Stimulated activated CD4-positive, alpha-beta T cell treated with anti-CD3 and anti-CD28 coated beads, Interleukin-1b, Interleukin-23, amount 100 ng/mL, for 24 hours (primary cell): Measurements from ENCODE around the gene AP3B1.

Experiments used
- DNase-seq, 4 experiments: peaks; one replicate each; pipeline ENCODE4 v3.0.0-alpha.2; 2020; ENCODE audit warnings: low read depth in 4 of 4, low spot score in 1 of 4

The AP3B1 gene

GRCh38 chr5:78294248-78295034 is at the start of gene AP3B1:
TSS of gene AP3B1 (minus strand) at chr5:78294698. CDS start at chr5:78294579, 119 bp downstream.
- peak; percentile 90 to 96 (median 95) for DNase-seq

- no peak for DNase-seq
Observed at GRCh38 chr5:78341440-78341839, 46.9 kb upstream of the AP3B1 start.

- DNase-seq = no peak
Observed at GRCh38 chr5:78339617-78340436, 45.3 kb upstream of the AP3B1 start.

GRCh38 chr5:78336698-78337097 is 42.2 kb upstream of the AP3B1 start:
- no peak for DNase-seq

- DNase-seq = no peak
Observed at GRCh38 chr5:78335976-78336375, 41.5 kb upstream of the AP3B1 start.

DNA sequence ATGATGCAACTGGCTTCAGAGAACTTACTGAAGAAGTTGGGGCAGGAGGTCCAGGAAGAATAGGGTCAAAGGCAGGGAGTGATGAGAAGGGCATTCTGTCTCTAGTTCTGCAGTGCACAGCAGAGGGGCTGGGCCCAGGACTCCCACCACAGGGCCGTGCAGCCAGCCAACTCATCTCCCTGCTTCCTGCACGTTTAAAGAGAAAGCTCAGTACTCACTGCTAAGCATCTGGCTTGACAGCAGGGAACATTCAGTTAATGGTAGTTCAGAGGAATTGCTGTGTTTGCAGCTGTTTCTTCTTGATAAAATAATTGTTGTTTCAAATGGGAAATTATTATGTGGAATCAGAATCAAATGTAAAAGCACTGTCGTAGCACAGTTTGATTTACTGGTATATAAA is 40.3 kb upstream of the AP3B1 start:
- no peak for DNase-seq

DNA sequence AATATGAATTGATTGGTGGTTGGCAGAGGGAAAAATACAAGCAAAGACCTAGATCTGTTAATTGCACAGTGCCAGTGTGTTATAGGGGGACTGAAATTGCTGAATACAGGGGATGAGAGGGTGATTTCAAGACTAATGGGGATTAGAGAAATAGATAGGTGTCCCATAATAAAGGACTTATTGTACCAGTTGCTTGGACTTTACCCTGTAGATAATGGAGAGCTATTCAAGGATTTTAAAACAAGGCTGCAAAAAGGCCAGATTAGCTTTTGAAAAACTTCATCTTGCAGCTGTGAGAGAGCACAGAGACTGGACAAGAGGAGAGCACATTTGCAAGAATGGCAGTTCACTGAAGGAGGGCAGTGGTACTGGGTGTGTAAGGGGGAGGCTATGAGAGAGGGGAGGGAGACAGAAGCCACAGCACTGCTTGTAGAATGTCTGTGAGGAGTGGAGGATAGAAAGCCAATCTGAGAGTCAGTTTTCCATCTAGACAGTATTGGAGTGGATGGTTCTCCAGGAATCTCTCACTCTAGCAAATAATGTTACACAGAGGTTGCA is 37.1 kb upstream of the AP3B1 start:
- DNase-seq = no peak

- no peak for DNase-seq
Observed at GRCh38 chr5:78328585-78329173, 34.2 kb upstream of the AP3B1 start.

DNA sequence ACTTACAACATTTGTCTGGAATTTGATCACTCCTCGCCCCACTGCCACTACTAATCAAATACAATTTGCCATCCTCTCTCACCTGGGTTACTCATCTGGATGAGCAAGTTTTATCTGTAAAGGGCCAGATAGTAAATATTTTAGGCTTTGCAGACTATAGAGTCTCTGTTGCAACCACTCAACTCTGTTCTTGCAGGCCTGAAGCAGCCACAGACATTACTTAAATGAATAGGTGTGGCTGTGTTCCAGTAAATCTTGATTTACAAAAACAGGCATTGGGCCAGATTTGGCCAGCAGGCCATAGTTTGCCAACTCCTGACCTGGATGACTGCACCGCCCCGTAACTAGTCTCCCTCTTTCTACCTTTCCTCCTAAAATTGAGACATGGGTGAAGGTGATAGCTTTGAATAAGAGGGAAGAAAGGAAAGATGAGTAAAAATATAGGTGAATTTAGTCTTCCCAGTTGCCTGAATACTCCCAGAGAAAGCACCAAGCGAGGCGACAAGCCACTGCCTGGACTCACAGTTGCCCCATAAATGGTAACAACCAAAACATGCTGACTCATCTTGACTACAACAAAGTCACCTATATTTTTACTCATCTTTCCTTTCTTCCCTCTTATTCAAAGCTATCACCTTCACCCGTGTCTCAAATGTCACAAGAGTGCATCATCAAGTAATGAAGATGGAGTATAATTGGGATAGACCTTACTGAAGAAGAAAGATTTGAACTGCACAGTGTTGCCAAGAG is 33.4 kb upstream of the AP3B1 start:
- DNase-seq = no peak

DNA sequence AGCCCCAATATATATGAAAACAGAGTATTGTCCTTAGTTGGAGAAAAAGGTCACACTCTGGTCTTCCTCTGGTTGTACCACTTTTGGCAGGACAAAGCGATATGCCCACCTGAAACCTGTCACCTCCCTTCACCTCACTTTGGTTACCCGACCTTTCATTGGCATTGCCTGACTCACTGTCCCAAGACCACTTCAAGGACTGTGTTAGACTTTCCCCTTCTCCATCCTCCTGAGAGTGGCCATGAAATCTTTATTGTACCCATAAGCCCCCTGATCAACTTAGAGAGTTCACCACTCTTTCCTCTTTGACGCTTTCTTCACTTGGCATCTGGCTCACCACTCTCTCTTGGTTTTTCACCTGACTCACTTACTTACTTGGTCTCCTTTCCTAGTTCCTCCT is 32.4 kb upstream of the AP3B1 start:
- no peak for DNase-seq

DNA sequence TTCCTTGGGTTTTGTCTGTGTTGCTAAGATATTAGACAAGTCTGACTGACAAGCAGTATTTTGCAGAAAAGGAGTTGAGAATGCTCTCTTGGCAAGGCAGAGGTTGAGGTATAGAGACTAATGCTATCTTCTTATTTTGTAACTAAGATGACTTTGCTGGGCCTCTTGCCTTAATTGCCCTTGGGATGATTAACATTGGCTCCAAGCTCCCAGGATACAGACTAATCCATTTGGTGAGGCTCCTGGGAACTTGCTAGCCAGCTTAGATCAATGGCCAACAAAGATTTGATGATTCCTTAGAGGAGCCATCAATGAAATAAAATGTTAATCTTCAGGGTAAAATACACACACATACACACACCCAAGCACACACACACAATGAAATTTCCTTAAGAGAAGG is 28.7 kb upstream of the AP3B1 start:
- no peak for DNase-seq

DNA sequence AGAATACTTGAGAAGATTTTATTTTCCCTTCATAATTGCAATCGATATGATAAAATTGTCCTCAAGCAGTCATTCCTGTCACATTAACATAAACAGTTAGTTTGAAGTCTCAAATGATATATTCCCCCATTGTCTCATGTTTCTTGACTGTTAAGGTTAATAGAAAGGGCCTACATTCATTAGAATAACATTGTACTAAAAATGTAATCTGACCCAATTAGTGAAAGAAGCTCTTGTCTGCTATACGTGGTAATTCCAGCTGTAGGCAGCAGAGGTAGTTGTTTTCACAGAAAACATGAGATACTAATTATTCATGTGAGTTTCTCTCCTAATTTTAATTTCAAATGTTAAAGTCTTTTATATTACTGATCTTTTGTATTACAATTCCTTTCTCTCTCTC is 25.9 kb upstream of the AP3B1 start:
- no peak for DNase-seq

GRCh38 chr5:78318337-78318736 is 23.8 kb upstream of the AP3B1 start:
- DNase-seq = no peak

DNA sequence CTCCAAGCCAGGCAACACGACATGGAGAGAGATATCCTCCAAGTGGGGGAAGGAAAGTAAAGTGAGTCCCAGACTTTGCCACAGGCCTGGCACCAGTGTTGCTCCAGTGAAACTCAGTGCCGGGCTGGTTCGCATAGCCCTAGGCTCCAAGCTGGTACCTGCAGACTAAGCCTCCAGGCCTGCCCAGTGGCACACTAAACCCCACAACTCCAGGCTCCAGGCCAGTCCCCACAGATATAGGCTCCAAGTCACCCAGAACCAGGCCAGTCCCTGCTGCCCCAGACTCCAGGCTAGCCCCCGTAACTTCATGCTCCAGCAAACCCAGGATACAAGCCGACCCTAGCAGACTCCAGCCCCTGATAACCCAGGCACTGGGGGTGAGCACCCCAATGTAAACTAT is 23.0 kb upstream of the AP3B1 start:
- no peak for DNase-seq

DNA sequence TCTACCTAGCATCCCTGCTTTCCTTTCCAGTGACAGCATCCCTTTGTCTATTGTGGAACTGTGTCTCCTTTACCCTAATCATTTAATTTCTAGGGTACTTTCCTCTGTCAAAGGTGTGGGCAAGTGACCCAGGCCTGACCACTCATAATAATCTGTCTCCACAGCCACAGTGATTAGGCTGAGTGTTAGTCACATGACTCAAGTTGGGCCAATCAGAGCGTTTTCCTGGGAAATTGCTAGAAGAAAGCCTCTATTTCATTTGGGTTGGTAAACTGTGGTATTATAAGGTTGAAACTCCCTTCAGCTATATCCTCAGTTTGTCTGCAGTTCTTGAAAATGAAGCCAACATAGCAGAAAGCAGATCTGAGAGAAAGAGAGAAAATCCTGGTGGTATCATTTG is 14.2 kb upstream of the AP3B1 start:
- no peak for DNase-seq

- DNase-seq = no peak
Observed at GRCh38 chr5:78300464-78301045, 6.1 kb upstream of the AP3B1 start.

DNA sequence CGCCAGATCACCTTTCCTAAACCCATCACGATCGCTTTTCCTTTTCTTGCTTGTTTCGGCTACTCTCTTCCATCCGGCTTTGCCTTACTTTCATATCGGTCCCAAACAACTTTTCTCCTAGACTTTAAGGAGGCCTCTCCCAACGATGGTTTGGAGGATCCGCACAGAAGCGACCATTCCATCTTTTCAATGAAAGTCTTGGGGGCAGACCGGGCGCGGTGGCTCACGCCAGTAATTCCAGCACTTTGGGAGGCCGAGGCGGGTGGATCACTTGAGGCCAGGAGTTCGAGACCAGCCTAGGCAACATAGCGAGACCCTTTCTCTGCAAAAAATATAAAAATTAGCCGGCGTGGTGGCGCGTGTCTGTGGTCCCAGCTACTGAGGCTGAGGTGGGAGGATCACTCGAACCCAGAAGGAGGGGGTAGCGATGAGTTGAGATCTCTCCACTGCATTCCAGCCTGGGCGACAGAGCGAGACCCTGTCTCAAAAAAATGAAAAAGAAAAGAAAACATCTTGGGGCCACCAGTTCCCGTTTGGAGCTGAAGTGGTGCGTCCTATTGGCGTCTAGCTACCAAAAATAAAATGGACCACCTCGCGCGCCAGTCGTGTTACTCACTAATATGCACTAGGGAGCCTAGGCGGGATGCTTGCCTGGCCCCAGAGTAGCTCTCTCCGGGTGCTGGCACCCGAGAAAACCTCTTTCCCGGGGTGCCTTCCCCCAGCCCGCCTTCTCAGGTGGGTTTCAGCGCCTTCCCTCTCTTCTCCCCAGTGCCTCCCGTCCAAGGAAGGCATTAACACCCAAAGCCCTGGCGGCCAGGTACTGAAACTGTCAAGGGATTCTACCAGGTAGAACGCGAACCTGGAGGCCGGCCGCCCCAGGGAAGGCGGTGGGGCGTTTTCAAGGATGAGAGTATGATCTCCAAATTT is 800 bp upstream of the AP3B1 start:
- DNase-seq = peak; percentile 7 to 23 (median 14)

- no peak for DNase-seq
Observed at GRCh38 chr5:78293851-78294247, 649 bp downstream of the AP3B1 start.

GRCh38 chr5:78291687-78292086 is 2.8 kb downstream of the AP3B1 start:
- no peak for DNase-seq

- no peak for DNase-seq
Observed at GRCh38 chr5:78289911-78290310, 4.6 kb downstream of the AP3B1 start.
